Nephron (organoid): Measurements from ENCODE around the gene NBR1.
"Not testable (repeated sequence)": the region's sequence is repeated elsewhere in the genome, so short reads cannot be mapped to it uniquely, and the experiment has no call there.

ENCODE experiments used
- H3K27ac Mint-ChIP-seq, 3 experiments: 2 replicates each; pipeline ENCODE4 v1.8.0; 2020; ENCODE audit warnings: mixed read lengths in 3 of 3, mild to moderate bottlenecking in 2 of 3, moderate library complexity in 1 of 3
- H3K27me3 Mint-ChIP-seq: 2 replicates; pipeline ENCODE4 v1.8.0; 2021; ENCODE audit warnings: low read depth, mild to moderate bottlenecking, moderate library complexity, mixed read lengths
- H3K36me3 Mint-ChIP-seq: 2 replicates; pipeline ENCODE4 v1.8.0; 2020; ENCODE audit warnings: low read depth, mixed read lengths
- H3K4me1 Mint-ChIP-seq: 2 replicates; pipeline ENCODE4 v1.8.0; 2020; ENCODE audit warnings: mixed read lengths
- H3K4me3 Mint-ChIP-seq, 3 experiments: 2 replicates each; pipeline ENCODE4 v1.8.0; 2020; ENCODE audit warnings: mild to moderate bottlenecking in 3 of 3, mixed read lengths in 3 of 3, moderate library complexity in 2 of 3
- H3K9me3 Mint-ChIP-seq: 2 replicates; pipeline ENCODE4 v1.8.0; 2020; ENCODE audit warnings: mixed read lengths

Gene NBR1

DNA sequence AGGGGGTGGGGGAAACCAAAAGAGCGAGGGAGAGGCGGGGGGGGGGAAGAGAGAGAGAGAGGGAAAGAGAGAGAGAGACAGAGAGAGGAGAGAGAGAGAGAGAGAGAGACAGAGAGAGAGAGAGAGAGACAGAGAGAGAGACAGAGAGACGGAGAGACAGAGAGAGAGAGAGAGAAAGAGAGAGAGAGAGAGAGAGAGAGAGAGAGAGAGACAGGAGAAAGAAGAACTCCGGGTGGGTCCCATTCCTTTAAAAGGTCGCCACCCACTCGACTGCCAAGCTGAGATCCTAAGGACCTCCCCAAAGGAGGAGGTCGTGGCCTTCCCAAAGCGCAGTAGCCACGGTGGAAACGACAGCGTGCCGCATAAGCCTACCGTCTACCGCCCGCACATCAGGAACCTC lies 62.2 kb downstream of the NBR1 start:
- not testable (repeated sequence) for H3K4me1 Mint-ChIP-seq, H3K27me3 Mint-ChIP-seq, H3K36me3 Mint-ChIP-seq, H3K4me3 Mint-ChIP-seq, H3K27ac Mint-ChIP-seq, H3K9me3 Mint-ChIP-seq

DNA sequence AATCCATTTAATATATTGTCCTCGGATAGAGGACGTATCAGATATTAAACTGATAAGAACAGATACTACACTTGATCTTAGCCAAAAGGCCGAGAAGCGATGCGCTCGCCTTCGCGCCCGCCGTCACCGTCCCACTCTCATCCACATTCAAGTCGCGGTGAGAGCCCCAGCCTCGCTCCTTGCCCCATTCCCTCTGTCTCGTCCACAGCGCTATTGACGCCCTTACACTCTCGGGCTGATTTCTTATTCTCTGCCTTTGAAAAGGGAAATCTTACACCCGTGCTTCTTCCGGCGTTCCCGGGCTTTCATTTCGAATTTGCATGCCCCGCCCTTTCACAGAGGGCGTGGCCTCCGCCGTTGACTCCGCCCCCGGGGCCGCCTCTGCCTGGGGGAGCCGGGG lies 62.9 kb downstream of the NBR1 start, which contains the start of gene RNU2-1:
RNU2-1 (minus strand) TSS at position 101 of the 400 bp plus-strand sequence.
- H3K27me3 Mint-ChIP-seq, H3K9me3 Mint-ChIP-seq, H3K4me1 Mint-ChIP-seq, H3K27ac Mint-ChIP-seq, H3K4me3 Mint-ChIP-seq, H3K36me3 Mint-ChIP-seq: not testable (repeated sequence)

DNA sequence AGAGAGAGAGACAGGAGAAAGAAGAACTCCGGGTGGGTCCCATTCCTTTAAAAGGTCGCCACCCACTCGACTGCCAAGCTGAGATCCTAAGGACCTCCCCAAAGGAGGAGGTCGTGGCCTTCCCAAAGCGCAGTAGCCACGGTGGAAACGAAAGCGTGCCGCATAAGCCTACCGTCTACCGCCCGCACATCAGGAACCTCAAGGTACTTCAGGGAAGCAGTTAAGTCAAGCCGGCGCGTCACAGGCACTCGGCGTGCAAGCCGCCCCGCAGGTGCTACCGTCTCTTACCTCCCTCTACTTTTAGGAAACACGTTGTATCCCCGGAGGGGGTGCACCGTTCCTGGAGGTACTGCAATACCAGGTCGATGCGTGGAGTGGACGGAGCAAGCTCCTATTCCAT lies 68.6 kb downstream of the NBR1 start:
- H3K36me3 Mint-ChIP-seq, H3K4me1 Mint-ChIP-seq, H3K27me3 Mint-ChIP-seq, H3K9me3 Mint-ChIP-seq, H3K4me3 Mint-ChIP-seq, H3K27ac Mint-ChIP-seq: not testable (repeated sequence)

DNA sequence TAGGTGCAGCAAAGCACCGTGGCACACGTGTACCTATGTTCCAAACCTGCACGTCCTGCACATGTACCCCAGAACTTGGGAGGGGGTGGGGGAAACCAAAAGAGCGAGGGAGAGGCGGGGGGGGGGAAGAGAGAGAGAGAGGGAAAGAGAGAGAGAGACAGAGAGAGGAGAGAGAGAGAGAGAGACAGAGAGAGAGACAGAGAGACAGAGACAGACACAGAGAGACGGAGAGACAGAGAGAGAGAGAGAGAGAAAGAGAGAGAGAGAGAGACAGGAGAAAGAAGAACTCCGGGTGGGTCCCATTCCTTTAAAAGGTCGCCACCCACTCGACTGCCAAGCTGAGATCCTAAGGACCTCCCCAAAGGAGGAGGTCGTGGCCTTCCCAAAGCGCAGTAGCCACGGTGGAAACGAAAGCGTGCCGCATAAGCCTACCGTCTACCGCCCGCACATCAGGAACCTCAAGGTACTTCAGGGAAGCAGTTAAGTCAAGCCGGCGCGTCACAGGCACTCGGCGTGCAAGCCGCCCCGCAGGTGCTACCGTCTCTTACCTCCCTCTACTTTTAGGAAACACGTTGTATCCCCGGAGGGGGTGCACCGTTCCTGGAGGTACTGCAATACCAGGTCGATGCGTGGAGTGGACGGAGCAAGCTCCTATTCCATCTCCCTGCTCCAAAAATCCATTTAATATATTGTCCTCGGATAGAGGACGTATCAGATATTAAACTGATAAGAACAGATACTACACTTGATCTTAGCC lies 69.8 kb downstream of the NBR1 start:
- not testable (repeated sequence) for H3K27ac Mint-ChIP-seq, H3K9me3 Mint-ChIP-seq, H3K27me3 Mint-ChIP-seq, H3K4me3 Mint-ChIP-seq, H3K36me3 Mint-ChIP-seq, H3K4me1 Mint-ChIP-seq

DNA sequence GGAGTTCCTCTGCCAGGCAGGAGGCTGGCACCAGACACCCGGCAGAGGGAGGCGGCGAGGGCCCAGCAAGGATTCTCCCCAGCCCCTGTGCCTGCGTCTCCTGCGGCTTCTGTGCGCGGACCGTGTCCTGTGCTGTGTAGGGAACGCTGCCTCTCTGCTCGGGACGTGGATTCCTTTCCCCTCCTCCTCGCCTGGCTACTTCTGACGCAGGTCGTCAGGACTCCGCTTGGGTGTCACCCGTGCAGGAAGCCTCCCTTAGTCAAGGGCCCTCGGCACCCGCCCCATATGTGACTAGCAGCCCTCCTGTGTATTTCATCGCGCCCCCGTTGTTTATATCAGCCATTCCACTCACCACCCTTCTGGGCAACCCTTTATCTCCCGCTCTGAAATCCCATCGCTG lies 75.4 kb downstream of the NBR1 start:
- H3K9me3 Mint-ChIP-seq, H3K27ac Mint-ChIP-seq, H3K4me3 Mint-ChIP-seq, H3K27me3 Mint-ChIP-seq, H3K4me1 Mint-ChIP-seq, H3K36me3 Mint-ChIP-seq: not testable (repeated sequence)
